Loucy (cell line): ENCODE results near the gene ABHD12.

Experiments used
- EZH2phosphoT487 ChIP-seq: fragments of 200-600 bp; IDR thresholded peaks from 2 replicates; pipeline ENCODE4 v1.6.1; 2018; ENCODE audit warnings: antibody characterized with exemption, mild to moderate bottlenecking, moderate library complexity, borderline replicate concordance
- TF ChIP-seq, protein P1 (sequence below): fragments of 200-600 bp; sonication (generic); conservative IDR thresholded peaks from 2 replicates; pipeline ENCODE4 v1.5.1; 2014; ENCODE audit warnings: mild to moderate bottlenecking, antibody characterized with exemption, low read length

DNA sequence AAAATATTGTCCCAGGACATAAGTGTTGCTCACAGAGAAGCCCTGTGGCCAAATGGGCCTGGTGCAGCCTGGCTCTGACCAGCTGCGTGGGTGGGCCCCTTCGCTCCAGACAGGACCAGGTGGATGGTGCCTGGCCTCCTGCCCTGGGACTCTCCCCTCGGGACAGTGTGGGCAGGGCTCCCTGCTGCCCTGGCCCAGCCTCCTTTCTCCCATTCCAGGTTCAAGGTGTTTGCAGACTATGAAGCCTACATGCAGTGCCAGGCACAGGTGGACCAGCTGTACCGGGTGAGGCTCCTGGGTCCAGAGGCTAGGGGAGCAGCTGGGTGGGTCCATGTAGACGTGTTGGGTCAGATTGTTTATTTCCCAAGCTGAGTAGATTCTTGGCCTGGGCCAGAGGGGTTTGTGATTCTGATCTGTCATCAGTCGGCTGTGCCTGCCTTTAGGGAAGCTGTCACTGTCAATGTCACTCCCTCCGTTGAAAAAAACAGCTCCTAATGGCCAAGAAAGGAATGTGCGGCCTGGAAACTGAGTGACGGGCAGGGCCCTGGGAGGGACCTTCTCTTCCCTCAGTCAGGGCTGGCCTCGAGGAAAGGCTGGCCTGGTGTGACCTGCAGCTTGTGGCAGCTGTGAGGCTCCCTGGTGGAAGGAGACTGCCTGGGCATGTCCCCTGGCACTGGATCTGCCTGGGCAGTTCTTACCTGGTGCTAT lies 95.1 kb downstream of the ABHD12 start:
- TF ChIP-seq, protein P1, sequence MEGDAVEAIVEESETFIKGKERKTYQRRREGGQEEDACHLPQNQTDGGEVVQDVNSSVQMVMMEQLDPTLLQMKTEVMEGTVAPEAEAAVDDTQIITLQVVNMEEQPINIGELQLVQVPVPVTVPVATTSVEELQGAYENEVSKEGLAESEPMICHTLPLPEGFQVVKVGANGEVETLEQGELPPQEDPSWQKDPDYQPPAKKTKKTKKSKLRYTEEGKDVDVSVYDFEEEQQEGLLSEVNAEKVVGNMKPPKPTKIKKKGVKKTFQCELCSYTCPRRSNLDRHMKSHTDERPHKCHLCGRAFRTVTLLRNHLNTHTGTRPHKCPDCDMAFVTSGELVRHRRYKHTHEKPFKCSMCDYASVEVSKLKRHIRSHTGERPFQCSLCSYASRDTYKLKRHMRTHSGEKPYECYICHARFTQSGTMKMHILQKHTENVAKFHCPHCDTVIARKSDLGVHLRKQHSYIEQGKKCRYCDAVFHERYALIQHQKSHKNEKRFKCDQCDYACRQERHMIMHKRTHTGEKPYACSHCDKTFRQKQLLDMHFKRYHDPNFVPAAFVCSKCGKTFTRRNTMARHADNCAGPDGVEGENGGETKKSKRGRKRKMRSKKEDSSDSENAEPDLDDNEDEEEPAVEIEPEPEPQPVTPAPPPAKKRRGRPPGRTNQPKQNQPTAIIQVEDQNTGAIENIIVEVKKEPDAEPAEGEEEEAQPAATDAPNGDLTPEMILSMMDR = no peak
- TF ChIP-seq EZH2phosphoT487 = no peak
